DMS153 treated with DMSO at 0.1 percent for 48 hours (cell line): ENCODE data around the gene MAD1L1.
"Not testable (repeated sequence)": the region's sequence is repeated elsewhere in the genome, so short reads cannot be mapped to it uniquely, and the experiment has no call there.

Experiments used
- DNase-seq: peaks from one replicate; lab custom pipeline; 2025; ENCODE audit not compliant: unreplicated experiment; lab: John Stamatoyannopoulos, UW

The MAD1L1 gene

DNA sequence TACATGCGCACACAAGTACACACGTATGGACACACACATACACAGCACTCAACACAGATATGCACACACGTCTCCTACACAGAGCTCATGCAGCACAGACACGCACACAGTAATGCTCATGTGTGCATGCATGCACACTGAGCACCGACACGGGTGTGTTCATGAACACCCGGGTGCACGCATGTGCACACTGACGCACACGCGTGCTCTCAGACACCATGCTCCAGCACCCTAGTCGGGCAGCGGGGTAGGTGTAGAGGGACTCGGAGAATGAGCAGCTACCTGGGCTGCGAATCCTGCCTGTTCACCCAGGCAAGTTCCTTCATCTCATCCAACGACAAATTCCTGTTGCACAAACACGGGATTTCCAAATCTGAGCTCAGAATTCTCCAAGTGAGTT is 184.7 kb downstream of the MAD1L1 start:
- DNase-seq = no peak

DNA sequence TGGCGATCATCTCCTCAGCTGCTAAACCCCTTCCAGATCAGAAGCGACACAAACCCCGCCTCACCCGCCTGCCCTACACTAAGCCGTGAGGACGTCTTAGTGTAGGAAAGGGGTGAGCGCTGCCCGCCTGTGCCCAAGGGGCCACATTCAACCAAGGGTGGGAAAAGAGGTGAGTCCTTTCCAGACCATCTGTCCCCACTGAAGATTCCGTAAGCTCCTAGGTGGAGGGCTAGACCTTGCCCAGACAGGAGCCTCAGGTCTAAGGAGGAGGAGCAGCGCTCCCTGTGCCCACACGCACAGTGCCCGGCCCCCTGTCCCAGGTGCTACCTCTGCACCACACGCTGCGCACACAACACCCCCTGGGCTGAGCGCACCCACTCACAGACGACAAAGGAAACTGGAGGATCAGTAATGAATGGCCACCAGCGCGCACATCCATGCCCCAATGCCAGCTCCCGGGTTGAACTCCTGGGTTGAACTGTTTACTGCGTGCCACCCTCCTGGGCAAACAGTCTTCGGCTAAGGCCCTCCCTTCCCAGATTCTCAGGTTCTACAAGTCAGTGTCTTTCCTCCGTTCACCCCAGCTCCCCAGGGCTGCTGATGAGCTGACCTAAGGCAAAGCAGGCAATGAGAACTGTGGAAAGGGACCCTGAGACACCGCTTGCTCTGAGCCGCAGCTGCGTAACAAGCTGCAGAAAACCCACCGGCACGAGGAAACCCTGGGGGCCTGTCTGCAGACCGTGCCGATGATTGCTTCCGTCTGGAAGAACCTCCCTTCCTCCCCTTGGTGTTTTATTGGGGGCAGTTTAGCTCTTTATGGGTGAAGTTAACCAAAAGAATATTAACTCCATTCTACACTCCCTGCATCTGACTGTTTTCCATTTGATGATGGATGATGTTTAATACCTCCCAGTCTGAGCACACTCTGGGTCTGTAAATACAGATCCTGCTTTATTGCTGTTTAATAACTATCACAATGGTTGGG is 185.9 kb downstream of the MAD1L1 start:
- DNase-seq = no peak

DNA sequence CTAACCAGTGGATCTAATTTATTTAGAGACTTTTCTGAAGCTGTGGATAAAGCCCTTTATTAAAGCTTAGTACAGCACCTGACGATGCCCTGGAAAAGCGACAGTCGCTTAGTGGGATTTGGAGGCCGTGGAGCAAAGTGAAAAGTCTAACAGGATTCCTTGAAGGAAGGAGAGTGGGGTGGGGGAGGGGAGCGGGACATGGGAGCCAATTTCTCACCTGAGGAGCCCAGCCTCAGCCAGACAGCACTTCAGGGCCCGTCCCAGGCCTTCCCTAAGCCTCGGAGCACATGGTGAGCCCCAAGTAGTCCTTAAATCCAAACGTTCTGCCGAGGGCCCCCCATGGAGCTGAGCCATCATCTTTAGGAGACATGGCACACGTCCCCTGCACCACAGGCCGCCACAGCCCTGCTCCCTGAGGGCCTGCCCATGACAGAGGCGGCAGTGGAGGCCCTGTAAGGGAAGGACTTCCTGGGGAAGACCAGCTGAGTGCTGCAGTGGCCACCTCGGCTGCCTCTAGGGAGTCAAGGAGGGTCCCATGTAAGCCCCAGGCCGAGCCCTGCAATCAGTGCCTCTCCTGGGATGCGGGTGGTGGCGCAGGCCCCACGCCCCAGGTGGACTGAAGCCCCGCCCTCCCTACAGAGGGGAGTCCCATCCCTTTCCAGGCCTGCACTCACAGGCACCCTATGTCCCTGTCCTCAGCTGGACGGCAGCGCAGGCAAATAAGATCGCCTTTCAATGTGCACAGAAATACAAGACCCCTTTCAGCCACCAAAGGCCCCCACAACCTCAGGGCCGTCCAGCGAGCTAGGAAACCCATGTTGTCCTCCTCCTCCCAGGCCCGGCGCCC is 187.0 kb downstream of the MAD1L1 start:
- DNase-seq = no peak

DNA sequence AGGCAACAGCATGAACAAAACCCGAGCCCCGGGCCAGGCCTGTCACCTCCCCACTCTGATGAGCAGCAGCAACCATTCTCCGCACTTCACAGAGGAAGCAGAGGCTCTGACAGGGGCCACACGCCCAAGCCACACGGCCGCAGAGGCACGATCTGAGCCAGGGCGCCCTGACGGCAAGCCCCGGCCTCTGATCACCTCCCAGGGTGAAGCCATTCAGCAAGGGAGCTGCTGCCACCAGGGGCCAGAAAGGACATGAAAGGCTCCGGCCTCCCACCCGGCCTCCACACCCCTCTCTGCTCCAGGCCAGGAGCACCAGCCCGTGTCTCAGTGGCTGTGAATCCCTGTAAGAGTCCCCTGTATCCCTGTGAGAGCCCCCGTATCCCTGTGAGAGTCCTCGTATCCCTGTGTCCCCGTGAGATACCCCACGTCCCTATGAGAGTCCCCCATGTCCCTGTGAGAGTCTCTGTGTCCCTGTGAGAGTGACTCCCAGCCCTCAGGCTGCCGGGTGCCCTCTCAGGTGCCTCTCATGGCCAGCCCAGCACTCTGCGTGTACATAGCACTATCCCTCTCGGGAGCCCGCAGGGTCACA is 187.8 kb downstream of the MAD1L1 start:
- no peak for DNase-seq

DNA sequence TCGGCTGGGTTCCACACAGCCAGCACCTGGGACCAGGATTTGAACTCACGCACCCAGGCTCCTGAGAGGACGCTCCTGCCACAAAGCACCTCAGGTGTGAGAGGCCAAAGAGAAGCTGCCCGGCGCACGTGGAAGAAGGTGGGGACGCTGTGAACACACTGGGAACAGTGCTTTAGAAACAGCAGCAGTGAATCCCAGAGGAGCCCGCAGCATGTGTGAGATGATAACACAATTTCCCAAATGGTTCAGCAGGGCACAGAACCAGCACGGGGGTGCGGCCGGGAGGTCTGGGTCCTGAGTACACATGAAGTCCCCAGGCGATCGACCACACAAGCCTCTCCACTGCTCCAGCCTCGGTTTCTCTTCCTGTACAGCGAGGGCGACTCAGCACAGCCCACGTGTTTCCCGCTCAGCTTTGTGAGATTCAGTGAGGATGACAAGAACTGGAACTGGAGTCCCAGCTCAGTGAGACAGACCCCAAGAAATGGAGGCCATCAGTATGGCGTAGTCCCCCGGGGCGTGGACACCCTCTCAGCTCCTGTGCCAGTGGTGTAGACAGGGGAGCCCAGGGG is 188.3 kb downstream of the MAD1L1 start:
- no peak for DNase-seq

DNA sequence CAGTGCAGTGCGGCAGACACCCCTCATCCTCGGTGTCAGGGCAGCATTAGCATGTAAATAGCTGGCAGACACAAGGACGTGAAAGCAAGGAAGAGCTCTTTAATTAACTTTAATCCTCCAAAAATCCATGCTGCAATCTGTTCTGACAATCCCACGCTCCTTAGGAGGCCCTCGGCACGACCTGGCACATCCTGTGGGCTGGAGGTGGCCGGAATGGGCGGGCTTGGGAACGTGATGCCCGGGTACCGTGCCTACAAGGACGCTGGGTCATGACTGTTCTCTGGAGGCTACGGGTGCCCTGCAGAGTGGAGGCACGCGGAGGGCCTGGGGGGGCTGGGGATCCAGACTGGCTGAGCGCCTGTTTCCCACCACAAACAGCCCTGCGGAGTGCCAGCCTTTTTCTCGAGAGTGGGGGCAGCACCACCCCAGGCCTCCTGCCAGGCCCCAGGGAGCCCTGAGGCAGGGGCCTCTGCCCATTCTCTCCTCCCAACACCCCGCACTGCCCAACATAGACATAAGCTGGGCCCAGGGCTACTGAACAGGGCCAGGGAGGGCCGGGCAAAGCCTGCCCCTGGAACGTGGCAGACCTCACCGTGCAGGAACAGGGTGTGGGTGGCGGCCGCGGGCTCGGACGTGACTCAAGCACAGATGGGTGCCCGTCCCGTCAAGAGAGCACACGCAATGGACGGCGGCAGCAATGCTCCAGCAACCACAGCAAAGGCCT is 189.3 kb downstream of the MAD1L1 start:
- DNase-seq = no peak

DNA sequence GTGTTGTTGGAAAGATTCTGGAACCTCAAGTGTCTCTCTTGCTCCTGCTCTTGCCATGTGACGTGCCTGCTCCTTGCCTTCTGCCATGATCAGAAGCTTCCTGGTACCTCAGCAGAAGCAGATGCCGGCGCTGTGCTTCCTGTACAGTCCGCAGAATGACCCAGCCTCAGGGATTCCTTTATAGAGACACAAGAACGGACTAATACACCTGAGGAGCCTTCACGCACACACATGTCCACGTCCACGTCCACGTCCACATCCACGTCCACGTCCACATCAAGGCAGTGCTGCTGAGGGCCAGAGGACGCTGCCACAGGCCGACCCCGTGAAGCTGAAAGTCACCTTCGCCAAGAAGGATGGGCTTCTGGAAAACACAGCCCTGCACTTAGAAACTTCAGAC is 190.1 kb downstream of the MAD1L1 start:
- no peak for DNase-seq

DNA sequence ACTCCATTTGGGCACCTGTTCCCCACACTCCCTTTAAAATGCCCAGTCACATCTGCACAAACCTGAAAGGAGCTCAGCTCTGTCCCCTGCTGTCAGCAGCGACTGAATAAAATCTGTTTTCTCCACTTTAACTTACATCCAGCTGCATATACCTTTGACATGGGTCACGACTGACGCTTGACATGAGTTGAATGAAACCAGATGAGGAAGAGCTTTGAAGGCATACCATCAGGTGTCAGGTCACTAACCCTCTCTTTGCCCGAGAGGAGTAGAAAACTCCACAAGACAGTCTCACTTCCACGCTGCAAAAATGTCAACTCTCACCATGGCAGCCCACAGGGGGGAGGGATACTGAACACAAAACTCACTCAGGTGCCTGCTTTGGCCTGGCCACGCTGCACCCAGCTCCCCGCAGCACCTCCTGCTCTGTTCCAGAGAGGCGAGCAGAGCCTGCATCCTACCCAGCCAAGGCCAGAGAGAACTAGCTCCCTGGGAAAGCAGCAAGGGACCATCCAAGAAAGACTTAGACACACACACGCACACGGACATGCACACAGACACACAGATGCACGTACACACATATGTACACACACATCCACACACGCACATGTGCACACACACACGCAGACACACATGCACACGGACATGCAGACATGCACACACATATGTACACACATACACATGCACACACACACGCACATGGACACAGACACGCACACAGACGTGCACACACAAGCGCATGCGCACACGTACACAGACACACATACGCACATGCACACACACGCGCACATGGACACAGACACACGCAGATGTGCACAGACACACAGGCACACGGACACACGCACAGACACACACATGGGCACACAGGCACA is 191.0 kb downstream of the MAD1L1 start:
- no peak for DNase-seq

DNA sequence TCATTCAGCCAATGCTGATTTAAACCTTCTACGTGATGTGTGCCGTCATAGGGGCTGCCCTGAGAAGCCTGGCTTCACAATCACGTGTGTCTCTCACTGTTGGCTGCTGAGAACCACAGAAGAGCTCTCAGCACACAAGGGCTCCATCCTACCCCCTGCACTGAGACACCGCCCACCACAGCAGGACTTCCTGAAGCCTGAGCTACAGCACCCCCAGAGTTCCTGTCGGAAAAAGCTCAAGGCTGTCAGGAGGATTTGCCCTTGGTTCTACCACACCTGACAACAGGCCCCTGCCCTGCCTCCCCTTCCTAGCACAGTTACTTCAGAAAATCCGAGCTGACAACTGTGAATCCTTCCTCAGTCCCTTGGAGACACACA is 191.9 kb downstream of the MAD1L1 start:
- DNase-seq = no peak

DNA sequence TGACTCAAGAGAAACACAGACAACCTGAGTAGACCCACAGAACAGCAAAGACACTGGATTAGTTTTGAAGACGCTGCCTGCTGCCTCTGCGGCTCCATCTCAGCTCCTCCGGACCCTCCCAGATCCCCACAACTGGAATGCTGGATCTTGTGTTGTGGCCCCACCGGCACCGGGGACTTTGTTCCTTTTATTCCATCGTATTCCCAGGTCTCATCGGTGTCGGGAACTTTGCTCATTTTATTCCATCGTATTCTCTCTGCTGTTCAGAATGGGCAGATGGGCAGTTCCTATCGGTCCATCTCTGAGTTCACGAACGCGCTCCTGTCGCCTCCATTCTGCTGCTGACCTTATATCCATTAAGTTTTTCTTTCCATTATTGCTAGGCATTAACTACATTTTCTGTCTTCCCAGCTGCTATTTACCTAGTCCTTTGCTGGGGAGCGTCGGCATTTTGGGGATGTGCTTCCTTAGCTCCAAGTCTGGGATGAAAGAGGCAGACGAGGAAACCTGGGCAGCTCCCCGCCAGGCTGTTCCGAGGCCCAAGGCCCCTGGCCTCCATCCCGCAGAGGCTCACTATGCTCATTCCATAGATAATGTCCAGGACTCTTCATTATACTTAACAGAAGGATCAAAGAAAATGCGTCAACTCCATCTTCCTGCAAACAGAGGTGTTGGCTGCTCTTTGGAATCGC is 192.4 kb downstream of the MAD1L1 start:
- no peak for DNase-seq

DNA sequence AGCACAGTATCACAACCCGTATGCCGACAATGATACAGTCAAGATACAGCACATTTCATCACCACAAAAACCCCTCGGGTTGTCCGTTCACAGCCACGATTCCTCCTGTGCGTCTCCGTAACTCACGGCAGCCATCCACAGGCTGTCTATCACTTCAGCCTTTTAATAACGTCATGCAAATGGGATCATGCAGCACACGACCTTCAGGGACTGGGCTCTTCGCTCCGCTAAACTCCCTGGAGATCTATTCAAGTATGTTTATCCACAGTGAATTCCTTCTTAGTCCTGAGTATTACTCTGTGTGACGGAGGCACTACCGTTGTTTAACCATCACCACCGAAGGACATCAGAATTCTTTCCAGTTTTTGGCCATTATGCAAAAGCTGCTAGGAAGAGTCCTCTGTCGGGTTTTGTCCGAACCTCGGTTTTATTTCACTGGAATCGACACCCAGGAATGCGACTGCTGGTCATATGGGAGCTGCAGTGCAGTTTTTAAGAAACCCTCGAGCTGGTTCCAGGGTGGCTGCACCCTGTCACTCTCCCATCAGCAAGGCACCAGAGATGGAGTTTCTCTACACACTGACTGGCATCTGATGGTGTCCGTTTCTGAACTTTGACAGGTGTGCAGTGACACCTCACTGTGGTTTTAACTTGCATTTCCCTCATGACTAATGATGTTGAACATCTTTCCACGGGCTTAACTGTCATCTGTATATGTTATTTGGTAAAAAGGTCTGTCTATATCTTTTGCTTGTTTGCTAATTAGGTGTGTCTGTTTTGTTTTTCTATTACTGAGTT is 193.6 kb downstream of the MAD1L1 start:
- DNase-seq = no peak

DNA sequence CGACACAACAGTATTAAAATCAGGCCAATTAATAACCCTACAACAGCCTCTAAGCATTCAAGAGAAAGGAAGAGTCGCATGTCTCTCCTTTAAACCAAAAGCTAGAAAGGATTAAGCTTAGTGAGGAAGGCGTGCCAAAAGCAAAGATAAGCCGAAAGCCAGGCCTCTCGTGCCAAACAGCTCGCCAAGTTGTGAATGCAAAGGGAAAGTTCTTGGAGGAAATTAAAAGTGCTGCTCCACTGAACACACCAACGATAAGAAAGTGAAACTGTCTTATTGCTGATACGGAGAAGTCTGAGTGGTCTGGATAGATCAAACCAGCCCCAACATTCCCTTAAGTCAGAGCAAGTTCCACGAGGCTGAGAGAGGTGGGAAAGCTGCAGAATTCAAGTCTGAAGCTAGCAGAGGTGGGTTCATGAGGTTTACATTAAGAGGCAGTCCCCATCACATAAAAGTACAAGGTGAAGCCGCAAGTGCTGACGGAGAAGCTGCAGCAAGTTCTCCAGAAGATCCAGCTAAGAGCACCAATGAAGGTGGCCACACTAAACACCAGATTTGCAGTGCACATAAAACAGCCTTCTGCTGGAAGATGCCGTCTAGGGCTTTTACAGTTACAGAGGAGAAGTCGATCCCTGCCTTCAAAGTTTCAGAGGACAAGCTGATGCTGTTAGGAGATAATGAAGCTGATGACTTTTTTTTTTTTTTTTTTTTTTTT is 194.8 kb downstream of the MAD1L1 start:
- no peak for DNase-seq

DNA sequence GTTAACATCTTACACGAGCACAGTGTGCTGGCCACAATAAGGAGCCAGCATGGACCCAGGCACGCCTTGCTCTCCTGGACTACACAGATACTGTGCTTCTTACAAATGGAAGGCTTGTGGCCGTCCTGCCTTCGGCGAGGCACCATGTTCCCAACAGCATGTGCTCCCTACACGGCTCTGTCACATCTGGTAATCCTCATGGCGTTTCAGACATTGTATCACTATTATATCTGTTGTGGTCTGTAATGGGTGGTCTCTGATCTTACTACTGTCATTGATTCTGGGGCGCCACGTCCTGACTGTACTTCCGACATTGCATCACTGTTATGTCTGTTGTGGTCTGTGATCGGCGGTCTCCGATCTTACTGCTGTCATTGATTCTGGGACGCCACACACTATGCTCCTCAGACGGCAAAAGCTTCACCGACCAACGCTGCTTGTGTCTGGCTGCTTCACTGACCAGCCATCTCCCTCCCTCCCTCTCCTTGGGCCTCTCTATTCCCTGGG is 195.4 kb downstream of the MAD1L1 start:
- no peak for DNase-seq

DNA sequence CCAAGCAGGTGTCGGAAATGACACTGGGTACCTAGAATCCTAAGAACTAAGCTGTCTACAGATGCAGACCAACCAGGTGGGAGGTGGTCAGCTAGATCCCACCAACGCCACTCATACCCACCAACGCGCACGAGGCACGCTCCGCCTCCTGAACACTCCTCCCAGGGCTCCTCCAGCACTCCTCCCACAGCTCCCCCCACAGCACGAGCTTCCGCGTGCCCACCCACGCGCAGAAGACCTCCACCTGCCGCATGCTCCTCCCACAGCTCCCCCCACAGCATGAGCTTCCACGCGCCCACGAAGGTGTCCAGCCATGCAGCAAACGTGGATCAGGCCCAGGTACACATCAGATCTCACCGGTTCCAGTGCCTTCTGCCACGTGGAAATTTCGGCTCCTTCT is 196.0 kb downstream of the MAD1L1 start:
- DNase-seq = no peak

DNA sequence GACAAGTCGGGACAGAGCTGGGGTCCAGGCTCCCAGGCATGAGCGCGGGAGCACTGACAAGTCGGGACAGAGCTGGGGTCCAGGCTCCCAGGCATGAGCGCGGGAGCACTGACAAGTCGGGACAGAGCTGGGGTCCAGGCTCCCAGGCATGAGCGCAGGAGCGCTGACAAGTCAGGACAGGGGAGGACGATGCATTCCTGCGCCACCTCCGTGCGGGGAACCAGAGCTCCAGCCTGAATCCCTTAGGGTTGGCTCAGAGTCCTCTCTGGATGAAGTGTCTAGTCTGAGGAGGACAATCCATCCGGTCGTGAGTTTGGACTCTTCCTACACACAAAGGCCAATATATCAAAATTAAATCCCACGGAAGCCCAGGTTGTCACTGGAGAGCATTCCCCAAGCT is 196.5 kb downstream of the MAD1L1 start:
- DNase-seq = not testable (repeated sequence)

DNA sequence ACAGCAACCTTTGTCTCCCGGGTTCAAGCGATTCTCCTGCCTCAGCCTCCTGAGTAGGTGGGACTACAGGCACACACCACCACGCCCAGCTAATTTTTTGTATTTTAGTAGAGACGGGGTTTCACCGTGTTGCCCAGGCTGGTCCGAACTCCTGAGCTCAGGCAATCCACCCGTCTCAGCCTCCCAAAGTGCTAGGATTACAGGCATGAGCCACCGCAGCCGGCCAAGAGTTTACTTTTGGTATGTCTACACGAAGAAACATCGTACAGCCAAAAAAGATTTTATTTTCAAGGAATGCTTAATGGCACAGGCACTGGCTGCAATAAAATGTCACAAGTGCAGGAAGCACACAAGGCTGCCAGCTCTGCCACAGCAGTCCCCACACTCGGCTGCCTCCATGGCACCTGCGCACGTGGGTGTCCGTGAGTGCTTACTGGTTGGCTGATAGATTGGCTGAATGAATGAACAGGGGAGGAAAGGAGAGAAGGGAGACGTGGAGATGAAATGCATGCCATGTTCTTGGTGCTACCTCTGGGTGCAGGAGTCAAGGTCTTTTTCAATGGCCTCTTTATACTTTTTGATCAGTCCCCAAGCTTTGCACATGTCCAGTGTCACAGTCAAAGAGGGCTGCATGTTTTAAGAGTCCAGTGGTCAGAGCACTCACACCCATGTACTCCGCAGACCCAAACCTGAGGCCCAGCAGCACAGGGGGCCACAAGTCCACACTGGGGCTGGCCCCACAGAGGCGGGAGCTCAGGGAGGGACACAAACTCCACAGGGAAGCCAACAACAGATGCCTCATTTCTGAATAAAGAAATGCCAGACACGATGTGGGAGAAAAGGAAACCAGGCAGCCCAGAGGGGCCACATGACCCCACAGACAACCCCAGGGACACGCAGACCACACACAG is 198.2 kb downstream of the MAD1L1 start:
- DNase-seq = no peak
